Small intestine (tissue), 7 donors: ENCODE results near the gene CFAP107. TPM values are rescaled to one million over a fixed set of nuclear protein-coding genes. Genes with fewer than 3 reads are reported as not detected.

ENCODE experiments used
- DNase-seq, 2 donors: peaks; one replicate each; pipeline versions ENCODE4 v3.0.0 to v3.0.0-alpha.2; 2013
- FAIRE-seq: peaks from 2 replicates; lab custom pipeline; 2012; peaks lifted over from hg19 to GRCh38; lab: Jason Lieb, UNC
- H3K27ac ChIP-seq, 3 donors: one replicate each; pipeline ENCODE4 v1.5.1; 2013; ENCODE audit warnings: low read length in 2 of 3, mild to moderate bottlenecking in 2 of 3, control low read depth in 1 of 3, inconsistent platforms in 1 of 3, low read depth in 1 of 3, moderate library complexity in 1 of 3
- H3K27me3 ChIP-seq, 3 donors: one replicate each; pipeline ENCODE4 v1.6.1; 2013; ENCODE audit warnings: low read length in 3 of 3, inconsistent platforms in 1 of 3; ENCODE audit not compliant: control insufficient read depth in 3 of 3, insufficient read depth in 3 of 3
- H3K36me3 ChIP-seq, 3 donors: one replicate each; pipeline ENCODE4 v1.6.1; 2013; ENCODE audit warnings: low read length in 3 of 3, inconsistent platforms in 1 of 3, low read depth in 1 of 3, mild to moderate bottlenecking in 1 of 3, moderate library complexity in 1 of 3; ENCODE audit not compliant: control insufficient read depth in 3 of 3, insufficient read depth in 2 of 3
- H3K4me1 ChIP-seq, 3 donors: one replicate each; pipeline ENCODE4 v1.6.1; 2013; ENCODE audit warnings: low read length in 2 of 3, inconsistent platforms in 1 of 3, low read depth in 1 of 3, mild to moderate bottlenecking in 1 of 3, moderate library complexity in 1 of 3; ENCODE audit not compliant: control insufficient read depth in 3 of 3, insufficient read depth in 2 of 3
- H3K4me3 ChIP-seq, 3 donors: one replicate each; pipeline ENCODE4 v1.5.1; 2013; ENCODE audit warnings: low read length in 3 of 3, control low read depth in 1 of 3, inconsistent platforms in 1 of 3, low read depth in 1 of 3, mild to moderate bottlenecking in 1 of 3, moderate library complexity in 1 of 3
- H3K9me3 ChIP-seq, 2 donors: one replicate each; pipeline ENCODE4 v1.6.1; 2013; ENCODE audit warnings: low read depth in 1 of 2, low read length in 1 of 2; ENCODE audit not compliant: control insufficient read depth in 2 of 2, insufficient read depth in 1 of 2
- WGBS, 3 donors: extraction: QIAGEN DNeasy Blood & Tissue Kit; methylation state at CpG; one replicate each; pipeline ENCODE4 v1.1.7; 2013; 5-methylcytosine and 5-hydroxymethylcytosine counted together
- polyA plus RNA-seq, 4 donors: library from polyadenylated mRNA; stranded (reverse) in 3 of 4; unstranded in 1 of 4; fragments of 200-250 nt in 3 of 4; fragments of 120-200 nt in 1 of 4; gene quantifications; one replicate each; pipeline versions ENCODE4 v1.2.1 to v1.2.3, GENCODE V29; 2013
- donor health status: healthy with polysubstance abuse.
- donor health status: control.
- donor health status: control.
- donor health status: Bipolar disorder and iron deficiency.
- donor health status: healthy.

Gene CFAP107
- polyA plus RNA-seq, 4 donors, result 0.01 TPM; not detected in 3

DNA sequence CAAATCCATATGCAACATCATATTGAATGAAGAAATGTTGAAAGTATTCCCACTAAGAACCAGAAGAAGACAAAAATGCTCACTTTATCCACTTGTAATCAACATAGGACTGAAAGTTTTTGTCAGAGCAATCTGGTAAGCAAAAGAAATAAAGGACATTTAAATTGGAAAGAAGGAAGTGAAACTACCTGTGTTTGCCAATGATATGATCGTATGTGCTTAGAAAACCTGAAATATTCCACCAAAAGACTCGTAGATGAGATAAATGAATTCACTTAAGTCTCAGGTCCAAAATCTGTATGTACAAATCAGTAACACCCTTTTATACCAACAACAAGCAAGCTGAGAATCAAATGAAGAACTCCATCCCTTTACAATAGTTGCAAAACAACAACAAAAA is 53.7 kb downstream of the CFAP107 start:
- Histone ChIP-seq H3K27me3 (peaks cover 0 to 4% (median 0%) of the 10 kb centered on the region in 3 donors), H3K36me3 (no peaks in the 10 kb centered on the region), H3K4me3 (no peak overlapping the region), H3K27ac (no peak overlapping the region), H3K4me1 (no peaks in the 10 kb centered on the region), H3K9me3 (no peaks in the 10 kb centered on the region)
- 45 to 59% (median 53%) methylated on average over 2 of the region's 2 CpGs for WGBS, 3 donors
- DNase-seq, result no peak
- no peak for FAIRE-seq

DNA sequence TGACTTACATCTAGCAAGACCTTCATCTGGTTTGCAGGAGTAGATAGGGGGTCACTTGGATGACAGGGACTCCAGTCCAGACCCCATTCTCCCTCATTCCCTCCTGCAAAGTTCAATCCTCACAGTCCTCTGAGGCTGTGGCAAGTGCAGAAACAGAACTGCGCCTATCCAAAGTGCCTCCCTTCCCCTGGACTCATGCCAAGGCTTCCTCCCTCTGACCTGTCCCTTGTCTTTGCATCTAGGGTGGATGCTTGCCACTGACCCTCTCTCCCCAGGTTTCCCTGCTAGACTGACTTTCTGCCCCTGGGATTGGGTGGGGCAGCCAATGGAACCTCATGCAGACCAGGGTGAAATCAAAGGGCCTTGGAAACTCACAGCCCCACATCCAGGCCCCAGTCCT is 63.9 kb downstream of the CFAP107 start:
- H3K36me3 ChIP-seq, result no peaks in the 10 kb centered on the region
- no peaks in the 10 kb centered on the region for H3K4me1 ChIP-seq
- 76 to 83% (median 76%) methylated on average over 1 of the region's 1 CpG for WGBS, 3 donors
- FAIRE-seq (no peak), DNase-seq (no peak)
- peaks cover 0 to 6% (median 0%) of the 10 kb centered on the region in 3 donors for H3K27me3 ChIP-seq
- no peak overlapping the region for H3K4me3 ChIP-seq
- no peak overlapping the region for H3K27ac ChIP-seq
- no peaks in the 10 kb centered on the region for H3K9me3 ChIP-seq

DNA sequence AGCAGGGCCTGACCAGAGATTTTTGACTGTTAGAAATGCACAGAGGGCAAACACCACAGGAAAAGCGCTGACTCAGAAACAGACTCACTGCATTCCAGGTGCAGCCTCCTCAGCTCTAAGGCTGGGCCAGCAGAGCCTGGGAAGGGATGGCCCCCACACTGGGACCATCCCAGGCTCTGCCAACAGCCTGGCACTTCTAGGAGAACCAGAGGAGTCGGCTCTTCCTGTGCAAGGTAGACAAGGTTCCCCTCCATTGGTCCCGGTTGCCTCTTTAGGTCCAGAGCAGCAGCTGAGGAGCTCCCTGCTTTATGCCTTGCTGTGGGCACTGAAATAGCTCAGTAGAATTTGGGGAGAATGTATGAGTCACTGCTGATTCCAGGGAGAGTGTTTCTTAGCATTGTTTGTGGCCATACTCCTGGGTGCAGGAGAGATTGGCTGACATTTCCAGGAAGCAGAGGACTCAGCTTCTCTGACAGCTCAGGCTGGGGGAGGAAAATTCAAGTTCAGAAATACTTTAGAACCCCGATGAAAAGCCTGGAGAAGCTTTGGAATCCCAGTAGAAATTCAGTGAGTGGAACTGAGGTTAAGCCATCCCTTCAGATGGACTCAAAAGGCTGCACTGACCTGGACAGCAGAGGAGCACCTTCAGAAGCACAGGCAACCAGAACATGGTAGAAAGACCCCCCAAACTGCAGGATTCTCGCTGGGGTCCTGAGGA is 64.8 kb downstream of the CFAP107 start:
- FAIRE-seq (no peak), DNase-seq (no peak)
- H3K27ac ChIP-seq, result no peak overlapping the region
- no peaks in the 10 kb centered on the region for H3K36me3 ChIP-seq
- no peaks in the 10 kb centered on the region for H3K9me3 ChIP-seq
- H3K4me1 ChIP-seq, result no peaks in the 10 kb centered on the region
- WGBS, 3 donors, result 55 to 67% (median 64%) methylated on average over 5 of the region's 5 CpGs
- H3K4me3 ChIP-seq, result no peak overlapping the region
- H3K27me3 ChIP-seq, result peaks cover 0 to 6% (median 0%) of the 10 kb centered on the region in 3 donors

DNA sequence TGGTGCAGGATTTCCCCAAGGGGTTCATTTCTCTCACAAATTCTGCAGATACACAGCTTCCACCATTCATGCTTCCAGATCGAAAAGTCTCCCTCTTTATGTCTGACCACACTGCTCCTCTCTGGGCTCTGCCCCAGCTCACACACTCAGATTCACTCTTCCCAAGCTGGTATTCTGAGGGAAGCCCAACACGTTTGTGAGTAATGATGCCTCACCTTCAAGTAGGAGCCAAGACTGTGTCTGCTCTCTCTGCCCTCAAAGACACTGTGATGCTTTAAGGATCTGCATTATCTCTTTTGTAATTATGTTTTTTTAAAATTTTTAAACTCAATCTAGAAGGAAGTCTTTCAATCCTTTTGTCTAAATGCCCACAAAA is 65.4 kb downstream of the CFAP107 start:
- Histone ChIP-seq H3K27me3 (peaks cover 0 to 6% (median 0%) of the 10 kb centered on the region in 3 donors), H3K9me3 (no peaks in the 10 kb centered on the region), H3K4me1 (no peaks in the 10 kb centered on the region), H3K4me3 (no peak overlapping the region), H3K36me3 (no peaks in the 10 kb centered on the region), H3K27ac (no peak overlapping the region)
- DNase-seq (no peak), FAIRE-seq (no peak)
- 41 to 59% (median 45%) methylated on average over 2 of the region's 2 CpGs for WGBS, 3 donors

Other genes starting within 250 kb of the CFAP107 start
- gene DHRS3, start 128.0 kb upstream of the CFAP107 start, polyA plus RNA-seq, result 10 to 100 TPM; 45.3 to 87.0 (median 63.5) TPM
- not detected for gene AADACL4, start 102.1 kb upstream of the CFAP107 start, polyA plus RNA-seq
- gene AADACL3, start 30.1 kb upstream of the CFAP107 start, polyA plus RNA-seq, result not detected
- not detected for gene PRAMEF12, start 27.5 kb downstream of the CFAP107 start, polyA plus RNA-seq
- not detected for gene PRAMEF1, start 45.2 kb downstream of the CFAP107 start, polyA plus RNA-seq
- gene PRAMEF11, start 85.2 kb downstream of the CFAP107 start, polyA plus RNA-seq, result not detected
- gene HNRNPCL1, start 102.5 kb downstream of the CFAP107 start, polyA plus RNA-seq, result not detected
- not detected for gene PRAMEF2, start 110.9 kb downstream of the CFAP107 start, polyA plus RNA-seq
- not detected for gene PRAMEF4, start 140.0 kb downstream of the CFAP107 start, polyA plus RNA-seq
- not detected for gene PRAMEF10, start 152.1 kb downstream of the CFAP107 start, polyA plus RNA-seq
- gene PRAMEF7, start 170.4 kb downstream of the CFAP107 start, polyA plus RNA-seq, result not detected
- not detected for gene PRAMEF6, start 201.4 kb downstream of the CFAP107 start, polyA plus RNA-seq